CD4-positive, alpha-beta T cell treated with Interleukin-10 for 1 hour (primary cell): ENCODE measurements around the gene KDM4C.
"Not testable (repeated sequence)": the region's sequence is repeated elsewhere in the genome, so short reads cannot be mapped to it uniquely, and the experiment has no call there.

ENCODE experiments used
- DNase-seq: peaks from one replicate; pipeline ENCODE4 v3.0.0-alpha.2; 2020

KDM4C gene

GRCh38 chr9:6764523-6764922 is 6.8 kb downstream of the KDM4C start:
- DNase-seq = no peak

GRCh38 chr9:6764950-6765349 is 7.2 kb downstream of the KDM4C start:
- no peak for DNase-seq

GRCh38 chr9:6765396-6765795 is 7.6 kb downstream of the KDM4C start:
- DNase-seq = no peak

GRCh38 chr9:6766606-6767005 is 8.8 kb downstream of the KDM4C start:
- no peak for DNase-seq

- not testable (repeated sequence) for DNase-seq
These were observed 10.8 kb downstream of the KDM4C start for GRCh38 chr9:6768587-6768986.

GRCh38 chr9:6771722-6772121 is 13.9 kb downstream of the KDM4C start:
- DNase-seq = no peak

- no peak for DNase-seq
These were observed 19.6 kb downstream of the KDM4C start for GRCh38 chr9:6777213-6777902.

- no peak for DNase-seq
These were observed 21.9 kb downstream of the KDM4C start for GRCh38 chr9:6779417-6780241.

GRCh38 chr9:6780690-6781089 is 22.9 kb downstream of the KDM4C start:
- no peak for DNase-seq

- DNase-seq = no peak
These were observed 23.7 kb downstream of the KDM4C start for GRCh38 chr9:6781476-6781875.

GRCh38 chr9:6782345-6782744 is 24.6 kb downstream of the KDM4C start:
- DNase-seq = no peak

GRCh38 chr9:6782981-6783380 is 25.2 kb downstream of the KDM4C start:
- DNase-seq = no peak

GRCh38 chr9:6783753-6784152 is 26.0 kb downstream of the KDM4C start:
- DNase-seq = no peak

- no peak for DNase-seq
These were observed 27.9 kb downstream of the KDM4C start for GRCh38 chr9:6785682-6786081.

GRCh38 chr9:6787793-6788161 is 30.0 kb downstream of the KDM4C start:
- DNase-seq = no peak

- no peak for DNase-seq
These were observed 30.6 kb downstream of the KDM4C start for GRCh38 chr9:6788162-6789016.

GRCh38 chr9:6789017-6789338 is 31.2 kb downstream of the KDM4C start:
- not testable (repeated sequence) for DNase-seq

- no peak for DNase-seq
These were observed 33.1 kb downstream of the KDM4C start for GRCh38 chr9:6790866-6791265.

- no peak for DNase-seq
These were observed 35.4 kb downstream of the KDM4C start for GRCh38 chr9:6793203-6793602.

GRCh38 chr9:6794936-6795335 is 37.2 kb downstream of the KDM4C start:
- DNase-seq = no peak

- no peak for DNase-seq
These were observed 45.2 kb downstream of the KDM4C start for GRCh38 chr9:6802926-6803325.

GRCh38 chr9:6805532-6805931 is 47.8 kb downstream of the KDM4C start:
- DNase-seq = no peak

- not testable (repeated sequence) for DNase-seq
These were observed 48.5 kb downstream of the KDM4C start for GRCh38 chr9:6806318-6806717.

GRCh38 chr9:6807669-6808068 is 49.9 kb downstream of the KDM4C start:
- not testable (repeated sequence) for DNase-seq
